NCI-H2196 treated with DMSO at 0.1 percent for 48 hours (cell line): ENCODE results near the gene SERPINB7.

ENCODE experiments used
- DNase-seq: peaks from one replicate; lab custom pipeline; 2025; ENCODE audit not compliant: unreplicated experiment; lab: John Stamatoyannopoulos, UW

SERPINB7 gene

DNA sequence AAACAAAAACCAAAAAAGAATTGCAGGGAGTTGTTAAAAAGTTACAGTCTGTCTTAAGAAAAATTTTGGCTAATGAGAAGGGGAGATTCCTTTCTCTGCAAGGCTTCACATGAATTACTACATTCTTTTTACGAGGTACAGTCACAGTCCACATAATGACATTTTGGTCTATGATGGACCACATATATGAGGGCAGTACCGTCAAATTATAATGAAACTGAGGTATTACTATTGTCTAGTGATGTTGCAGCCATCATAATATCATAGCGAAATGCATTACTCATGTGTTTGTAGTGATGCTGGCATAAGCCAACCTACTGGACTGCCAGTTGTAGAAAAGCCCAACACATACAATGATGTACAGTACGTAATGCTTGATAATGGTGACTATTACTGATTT, 12.5 kb downstream of the SERPINB7 start:
- no peak for DNase-seq

DNA sequence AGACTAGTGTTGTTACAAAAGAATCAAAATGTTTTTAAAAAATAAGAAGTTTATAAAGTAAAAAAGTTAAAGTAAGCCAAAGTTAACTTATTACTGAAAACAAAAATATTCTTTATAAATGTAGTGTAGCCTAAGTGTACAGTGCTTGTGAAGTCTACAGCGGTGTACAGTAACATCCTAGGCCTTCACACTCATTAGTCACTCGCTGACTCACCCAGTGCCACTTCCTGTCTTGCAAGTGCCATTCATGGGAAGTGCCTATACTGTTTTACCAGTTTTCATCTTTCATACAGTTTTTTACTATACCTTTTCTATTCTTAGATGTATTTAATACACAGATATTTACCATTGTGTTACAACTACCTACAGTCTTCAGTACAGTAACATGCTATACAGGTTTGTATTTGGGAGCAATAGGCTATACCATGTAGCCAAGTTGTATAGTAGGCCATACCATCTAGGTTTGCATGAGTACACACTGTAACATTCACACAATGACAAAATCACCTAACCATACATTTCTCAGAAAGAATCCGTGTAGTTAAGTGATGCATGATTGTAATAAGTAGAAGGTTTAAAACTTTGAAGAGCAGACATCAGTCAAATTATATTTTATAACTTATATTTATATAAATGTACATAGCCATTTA, 13.4 kb downstream of the SERPINB7 start:
- no peak for DNase-seq

GRCh38 chr18:63789327-63789726, 14.1 kb downstream of the SERPINB7 start:
- DNase-seq, result no peak

DNA sequence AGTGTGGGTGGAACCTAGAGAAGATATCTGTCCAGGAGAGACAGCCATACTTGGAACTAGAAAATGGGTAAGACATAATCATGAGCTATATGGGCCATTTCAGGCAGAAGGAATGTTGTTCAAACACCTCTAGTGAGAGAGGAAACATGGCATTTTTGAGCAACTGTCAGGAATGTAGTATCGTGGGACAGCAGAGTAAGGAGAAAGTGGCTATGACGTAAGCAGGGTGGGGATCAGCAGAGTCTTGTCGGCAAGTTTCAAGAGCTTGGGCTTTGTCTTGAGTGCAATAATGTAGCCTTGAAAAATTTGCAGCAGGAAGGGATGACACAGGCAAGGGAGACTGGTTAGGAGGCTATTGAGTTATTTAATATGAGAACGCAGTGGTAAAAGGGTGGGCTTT, 20.4 kb downstream of the SERPINB7 start:
- DNase-seq, result no peak

- no peak for DNase-seq
Observed at GRCh38 chr18:63799189-63799588, 24.0 kb downstream of the SERPINB7 start.

DNA sequence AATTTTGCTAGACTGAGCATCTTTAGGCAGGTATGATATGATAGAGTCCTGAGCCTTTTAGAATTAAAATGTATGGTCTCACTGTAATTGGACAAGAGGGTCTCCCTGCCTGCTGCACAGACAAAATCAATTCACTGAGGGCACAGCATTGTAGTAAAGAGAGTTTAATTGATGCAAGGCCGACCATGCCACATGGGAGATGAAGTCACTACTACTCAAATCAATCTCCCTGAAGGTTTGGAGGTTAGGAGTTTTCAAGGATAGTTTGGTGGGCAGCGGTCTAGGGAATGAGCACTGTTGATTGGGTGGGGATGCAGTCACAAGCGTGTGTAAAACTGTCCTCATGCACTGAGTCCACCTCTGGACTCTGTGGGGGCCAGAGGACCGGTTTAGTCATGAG, 26.1 kb downstream of the SERPINB7 start:
- DNase-seq, result no peak

DNA sequence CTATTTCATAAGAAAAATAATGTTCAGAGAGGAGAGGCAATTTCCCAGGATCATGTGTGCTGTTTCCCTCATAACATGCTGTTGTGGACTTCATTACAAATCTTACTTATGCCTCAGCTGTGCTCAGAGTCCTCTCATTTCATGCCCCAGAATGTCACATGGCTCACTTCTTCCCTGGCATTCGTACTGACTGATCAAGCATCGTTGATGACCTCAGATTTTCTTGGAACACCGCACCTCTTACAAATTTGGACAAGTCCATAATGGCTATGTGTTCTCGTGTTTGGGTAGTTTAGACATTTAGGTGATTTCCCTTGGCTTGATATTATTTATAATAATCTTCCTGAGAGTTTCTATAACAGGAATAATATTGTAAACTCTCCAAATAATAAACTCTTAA, 32.9 kb downstream of the SERPINB7 start:
- no peak for DNase-seq

DNA sequence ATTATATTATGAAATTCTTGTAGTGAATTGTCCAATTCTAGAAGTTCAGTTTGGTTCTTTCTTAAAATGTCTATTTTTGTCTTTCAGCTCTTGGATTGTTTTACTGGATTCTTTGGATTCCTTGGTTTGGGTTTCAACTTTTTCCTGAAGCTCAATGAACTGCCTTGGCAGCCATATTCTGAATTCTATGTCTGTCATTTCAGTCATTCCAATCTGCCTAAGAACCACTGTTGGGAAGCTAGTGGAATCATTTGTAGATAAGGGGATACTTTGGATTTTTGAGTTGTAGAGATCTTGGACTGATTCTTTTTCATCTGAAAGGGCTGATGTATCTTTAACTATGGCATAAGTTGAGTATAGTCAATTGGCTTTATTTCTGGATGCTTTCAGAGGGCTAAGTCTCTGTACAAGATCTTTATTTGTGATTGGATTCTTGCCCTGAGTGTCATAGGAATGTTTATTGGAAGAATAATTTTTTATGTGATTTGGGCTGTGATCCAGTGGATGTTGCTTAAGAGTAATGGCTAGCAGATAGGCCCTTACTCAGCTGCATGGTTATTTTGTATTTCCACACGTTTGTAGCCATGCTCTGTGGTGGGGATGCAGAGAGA, 42.3 kb downstream of the SERPINB7 start:
- DNase-seq, result no peak

- no peak for DNase-seq
Observed at GRCh38 chr18:63818212-63818611, 43.0 kb downstream of the SERPINB7 start.

DNA sequence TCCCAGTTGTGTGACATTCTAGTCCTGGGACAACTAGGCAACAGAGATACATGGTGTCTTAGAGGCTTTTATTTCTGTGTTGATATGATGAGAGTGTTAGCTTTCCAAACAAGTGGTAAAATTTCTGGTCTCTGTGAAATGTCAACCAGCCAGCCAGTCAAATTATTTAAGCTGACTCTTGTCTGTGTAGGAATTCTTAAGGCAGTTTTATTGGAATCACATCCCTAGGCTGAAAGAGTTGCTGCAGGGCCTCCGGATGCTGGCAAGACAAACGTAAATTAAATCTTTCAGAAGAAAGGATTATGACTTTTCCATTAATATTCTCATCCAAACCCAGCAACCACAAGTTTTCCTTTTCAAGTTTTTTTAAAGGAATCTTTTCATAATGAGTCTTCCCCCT, 44.6 kb downstream of the SERPINB7 start:
- no peak for DNase-seq

- no peak for DNase-seq
Observed at GRCh38 chr18:63820694-63821093, 45.5 kb downstream of the SERPINB7 start.

GRCh38 chr18:63823516-63824219, 48.5 kb downstream of the SERPINB7 start:
- DNase-seq, result no peak

DNA sequence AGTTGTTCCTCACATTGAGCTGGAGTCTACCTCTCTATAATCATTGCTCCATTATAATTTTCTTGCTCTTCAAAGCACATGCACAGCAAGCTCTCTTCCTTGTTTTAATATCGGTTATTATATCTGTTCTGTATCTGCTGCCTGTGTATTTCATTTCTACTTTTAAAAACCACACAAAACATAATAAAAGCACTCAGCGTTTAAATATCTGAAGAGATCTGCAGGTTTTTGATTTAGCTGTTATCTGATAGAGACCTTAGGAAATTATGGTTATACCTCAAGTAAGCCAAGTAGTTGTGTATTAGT, 49.0 kb downstream of the SERPINB7 start:
- no peak for DNase-seq

DNA sequence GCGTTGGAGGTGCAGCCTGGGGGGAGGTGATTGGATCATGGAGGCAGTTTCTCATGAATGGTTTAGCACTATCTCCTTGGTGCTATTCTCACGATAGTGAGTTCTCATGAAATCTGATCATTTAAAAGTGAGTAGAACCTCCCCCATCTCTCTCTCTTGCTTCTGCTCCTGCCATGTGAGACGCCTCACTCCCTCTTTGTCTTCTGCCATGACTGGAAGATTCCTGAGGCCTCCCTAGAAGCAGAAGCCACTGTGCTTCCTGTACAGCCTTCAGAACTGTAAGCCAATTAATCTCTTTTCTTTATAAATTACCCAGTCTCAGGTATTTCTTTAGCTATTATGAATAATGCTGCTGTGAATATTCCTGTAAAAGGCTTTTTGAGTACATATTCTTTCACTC, 52.9 kb downstream of the SERPINB7 start:
- no peak for DNase-seq

DNA sequence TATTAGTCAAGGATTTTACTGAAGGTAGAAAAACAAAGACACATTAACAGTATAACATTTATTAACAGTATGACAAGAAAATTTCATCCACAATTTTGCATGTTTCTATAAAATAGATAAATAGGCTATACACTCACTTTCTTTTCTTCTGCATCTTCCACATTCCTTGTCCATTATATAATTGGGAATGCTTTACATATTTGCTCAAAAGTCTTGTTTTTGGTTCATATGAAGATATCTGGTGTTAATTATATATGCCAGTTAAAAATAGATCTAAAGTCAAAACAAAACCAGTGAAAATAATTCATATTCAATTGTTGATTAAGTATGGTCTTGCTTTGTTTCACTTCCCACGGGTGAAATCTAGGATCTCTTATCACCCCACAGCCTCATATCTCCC, 53.4 kb downstream of the SERPINB7 start:
- DNase-seq, result no peak

DNA sequence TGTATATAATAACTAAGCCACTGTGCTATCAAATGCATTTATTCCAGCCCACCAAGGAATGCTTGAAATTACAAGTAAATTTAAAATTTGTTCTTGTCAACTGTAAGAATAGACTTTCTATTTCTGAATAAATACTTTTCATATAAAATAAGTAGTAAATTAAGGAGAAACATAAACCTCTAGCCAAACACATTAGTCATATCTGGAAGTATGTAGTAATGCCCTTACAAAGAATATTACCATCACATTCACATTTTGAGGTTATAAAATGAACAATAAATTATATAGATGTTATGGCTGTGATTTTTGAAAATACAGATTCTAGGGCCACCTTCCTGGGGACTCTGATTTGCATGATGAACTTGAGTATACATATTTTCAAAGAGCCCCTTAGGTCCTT, 54.7 kb downstream of the SERPINB7 start:
- DNase-seq, result no peak

DNA sequence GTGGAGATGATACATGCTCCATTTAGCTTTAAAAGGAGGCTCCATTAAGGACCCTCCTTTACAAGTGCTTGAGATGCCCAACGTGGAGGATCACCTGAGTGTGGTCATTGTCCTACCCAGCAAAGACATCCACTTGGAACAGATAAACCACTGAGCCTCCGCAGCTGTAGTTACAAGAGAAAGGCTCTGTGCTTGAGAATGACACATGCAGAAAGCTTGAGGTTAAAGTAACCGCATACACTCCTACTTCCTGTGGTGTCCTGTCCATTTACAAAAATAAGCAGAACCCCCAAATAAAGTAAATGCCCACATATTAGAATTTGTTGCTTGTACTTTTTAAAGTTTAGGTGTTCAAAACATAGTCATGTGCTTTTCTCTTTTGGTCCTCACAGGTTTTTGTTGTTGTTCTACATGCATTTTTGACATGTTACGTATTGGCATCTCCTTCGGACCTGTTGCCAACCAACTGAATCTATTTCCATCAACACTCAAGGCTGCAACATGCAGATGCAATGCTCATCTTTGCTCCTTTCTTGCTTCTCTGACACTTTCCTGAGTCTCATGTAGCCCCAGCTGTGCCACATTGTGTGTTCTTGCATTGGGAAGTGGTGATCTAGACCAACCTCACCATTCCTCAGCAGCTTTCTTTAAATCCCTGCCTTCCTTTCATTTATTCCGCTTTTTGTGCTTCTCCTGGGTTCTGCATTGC, 56.0 kb downstream of the SERPINB7 start:
- no peak for DNase-seq

- DNase-seq, result no peak
Observed at GRCh38 chr18:63832470-63832869, 57.3 kb downstream of the SERPINB7 start.

GRCh38 chr18:63834471-63835113, 59.4 kb downstream of the SERPINB7 start:
- DNase-seq, result no peak

DNA sequence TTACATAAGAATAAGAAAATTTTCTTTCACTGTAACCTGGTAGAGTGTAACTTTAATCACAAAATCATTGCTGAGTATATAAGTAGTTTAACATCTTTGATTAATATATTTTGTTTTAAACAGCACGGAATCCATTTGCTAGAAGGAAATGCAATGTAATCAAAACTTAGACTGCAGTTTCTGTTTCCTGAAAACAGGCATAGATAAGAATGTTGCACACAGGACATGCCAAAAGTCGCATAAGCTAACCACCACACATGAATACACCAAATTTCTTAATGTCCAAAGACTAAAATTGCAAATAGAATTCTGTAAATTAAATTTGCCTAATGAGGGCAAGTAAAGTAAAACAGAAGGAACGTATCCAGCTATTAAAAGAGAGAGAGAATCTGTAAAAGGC, 61.2 kb downstream of the SERPINB7 start:
- no peak for DNase-seq

GRCh38 chr18:63837590-63837989, 62.4 kb downstream of the SERPINB7 start:
- no peak for DNase-seq

DNA sequence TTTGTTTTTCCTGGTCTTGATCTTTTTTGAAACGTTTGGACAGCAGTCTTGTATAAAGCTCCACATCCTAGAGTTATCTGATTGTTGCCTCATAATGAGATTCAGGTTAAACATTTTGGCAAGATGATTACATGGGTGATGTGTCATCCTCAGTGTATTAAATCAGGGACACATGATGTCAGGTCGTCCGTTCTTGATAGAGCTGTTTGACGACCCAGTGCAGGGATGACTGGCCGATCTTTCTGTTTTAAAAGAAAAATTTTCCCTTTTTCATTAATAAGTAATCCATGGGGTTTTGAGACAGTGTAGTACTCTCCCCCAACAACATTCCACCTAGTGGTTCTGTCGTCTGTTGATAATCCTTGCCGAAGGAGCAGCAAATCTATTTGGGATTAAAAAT, 67.8 kb downstream of the SERPINB7 start:
- DNase-seq, result no peak
